ENCODE data around the gene ATP1A3. TPM values are rescaled to one million over a fixed set of nuclear protein-coding genes. Genes with fewer than 3 reads are reported as not detected.

The ATP1A3 gene
- total and polyA plus RNA-seq, 11 donors: 48.3 to 414 (median 226) TPM

GRCh38 chr19:41934849-41935374 is 59.1 kb downstream of the ATP1A3 start:
- Histone ChIP-seq H3K27ac (no peak overlapping the region), H3K36me3 (no peaks in the 10 kb centered on the region), H3K9me3 (no peaks in the 10 kb centered on the region), H3K4me3 (no peak overlapping the region), H3K27me3 (peaks cover 25 to 77% (median 55%) of the 10 kb centered on the region in 9 donors), H3K4me1 (peaks cover 0 to 6% (median 0%) of the 10 kb centered on the region in 12 donors)
- intact Hi-C loops (cut with DNase I): loop anchor here in 8 of 10 donors (2.0 to 5.0 kb wide), 5 partner anchors 48 to 63 kb away; partner anchors contain the start of genes ARHGEF1 (in 1 of the 8) and CD79A (in 1 of the 8)
- TF ChIP-seq POLR2A (IDR thresholded peaks at IDR 0.05): no peak
- TF ChIP-seq CTCF (IDR thresholded peaks at IDR 0.05): peak; percentile 66 to 85 (median 79)
- DNase-seq (peak; percentile 58 to 78 (median 70)), ATAC-seq (peak in 3 of 4 donors; percentile 62 to 75 (median 74))
- 23 to 33% (median 29%) methylated on average over 7 of the region's 7 CpGs for WGBS, 4 donors

GRCh38 chr19:41933693-41934426 is 60.2 kb downstream of the ATP1A3 start:
- no peak for DNase-seq
- Histone ChIP-seq H3K27me3 (peaks cover 31 to 84% (median 62%) of the 10 kb centered on the region in 9 donors), H3K27ac (no peak overlapping the region), H3K4me1 (peaks cover 0 to 7% (median 4%) of the 10 kb centered on the region in 12 donors), H3K4me3 (no peak overlapping the region), H3K9me3 (no peaks in the 10 kb centered on the region), H3K36me3 (no peaks in the 10 kb centered on the region)
- intact Hi-C loops (cut with DNase I): loop anchor here in 7 of 10 donors (2.0 to 5.0 kb wide), 5 partner anchors 47 to 62 kb away; partner anchors contain the start of genes ARHGEF1 (in 1 of the 7) and CD79A (in 1 of the 7)
- ATAC-seq: no peak
- no peak for TF ChIP-seq POLR2A (IDR thresholded peaks at IDR 0.05)
- TF ChIP-seq CTCF (IDR thresholded peaks at IDR 0.05): no peak
- 50 to 71% (median 63%) methylated on average over 6 to 7 of the region's 7 CpGs for WGBS, 4 donors

GRCh38 chr19:41932720-41933332 is 61.2 kb downstream of the ATP1A3 start:
- H3K27ac ChIP-seq: no peak overlapping the region
- ATAC-seq (peak in 1 of 4 donors; percentile 50), DNase-seq (no peak)
- no peak for TF ChIP-seq CTCF (IDR thresholded peaks at IDR 0.05)
- no peak for TF ChIP-seq POLR2A (IDR thresholded peaks at IDR 0.05)
- intact Hi-C loops (cut with DNase I): loop anchor here in 6 of 10 donors (5.0 kb wide), 4 partner anchors 46 to 61 kb away; partner anchors contain the start of genes ARHGEF1 (in 1 of the 6) and CD79A (in 1 of the 6)
- no peaks in the 10 kb centered on the region for H3K36me3 ChIP-seq
- peaks cover 0 to 18% (median 12%) of the 10 kb centered on the region in 12 donors for H3K4me1 ChIP-seq
- peaks cover 38 to 94% (median 73%) of the 10 kb centered on the region in 9 donors for H3K27me3 ChIP-seq
- WGBS, 4 donors: 23 to 29% (median 27%) methylated on average over 29 of the region's 29 CpGs
- H3K9me3 ChIP-seq: no peaks in the 10 kb centered on the region
- no peak overlapping the region for H3K4me3 ChIP-seq

Data from heart left ventricle (tissue), 16 donors.